Astrocyte of the spinal cord (primary cell): Measurements from ENCODE around the gene NUP133.
"Not testable (repeated sequence)": the region's sequence is repeated elsewhere in the genome, so short reads cannot be mapped to it uniquely, and the experiment has no call there.

Experiments used
- DNase-seq: peaks from one replicate; pipeline ENCODE4 v3.0.0; 2011; ENCODE audit warnings: low read depth, low spot score
- H3K4me3 ChIP-seq: 2 replicates; pipeline ENCODE4 v1.5.1; 2011; ENCODE audit warnings: low read depth, mild to moderate bottlenecking, low read length, moderate library complexity
- CTCF ChIP-seq: IDR thresholded peaks from 2 replicates; pipeline ENCODE4 v1.5.1; 2012; ENCODE audit warnings: low read depth, mild to moderate bottlenecking, low read length, inconsistent platforms
- in situ Hi-C: cut with HindIII; loops from 2 replicates; pipeline ENCODE4 v1.10.0; 2017; ENCODE audit warnings: low sequenced_read_pairs

Gene NUP133

GRCh38 chr1:229487181-229487580, 21.0 kb downstream of the NUP133 start:
- in situ Hi-C loops: loop anchor here (25.0 kb wide), 1 partner anchor 200 kb away; no protein-coding TSS in a partner anchor
- no peak for TF ChIP-seq CTCF

GRCh38 chr1:229485318-229485717, 22.8 kb downstream of the NUP133 start:
- H3K4me3 ChIP-seq: no peak overlapping the region
- in situ Hi-C loops: loop anchor here (25.0 kb wide), 1 partner anchor 198 kb away; no protein-coding TSS in a partner anchor
- TF ChIP-seq CTCF: no peak
- DNase-seq: no peak

More at GRCh38 chr1:229487181-229487580, 21.0 kb downstream of the NUP133 start:
- no peak for DNase-seq
- H3K4me3 ChIP-seq: no peak overlapping the region

- TF ChIP-seq CTCF: no peak
- in situ Hi-C loops: loop anchor here (25.0 kb wide), 1 partner anchor 195 kb away; no protein-coding TSS in a partner anchor
- H3K4me3 ChIP-seq: no peak overlapping the region
- no peak for DNase-seq
These were observed 25.6 kb downstream of the NUP133 start for GRCh38 chr1:229482511-229482910.

- DNase-seq: no peak
- in situ Hi-C loops: loop anchor here (25.0 kb wide), 1 partner anchor 193 kb away; no protein-coding TSS in a partner anchor
- no peak overlapping the region for H3K4me3 ChIP-seq
- TF ChIP-seq CTCF: no peak
These were observed 27.6 kb downstream of the NUP133 start for GRCh38 chr1:229480495-229480894.

GRCh38 chr1:229479660-229480399, 28.3 kb downstream of the NUP133 start:
- TF ChIP-seq CTCF: no peak
- no peak for DNase-seq
- in situ Hi-C loops: loop anchor here (25.0 kb wide), 1 partner anchor 193 kb away; no protein-coding TSS in a partner anchor
- H3K4me3 ChIP-seq: no peak overlapping the region

GRCh38 chr1:229478852-229479251, 29.3 kb downstream of the NUP133 start:
- TF ChIP-seq CTCF: no peak
- no peak for DNase-seq
- no peak overlapping the region for H3K4me3 ChIP-seq
- in situ Hi-C loops: loop anchor here (25.0 kb wide), 1 partner anchor 192 kb away; no protein-coding TSS in a partner anchor

GRCh38 chr1:229475859-229476258, 32.3 kb downstream of the NUP133 start:
- in situ Hi-C loops: loop anchor here (25.0 kb wide), 1 partner anchor 189 kb away; no protein-coding TSS in a partner anchor
- not testable (repeated sequence) for DNase-seq, H3K4me3 ChIP-seq
